Left renal cortex interstitium (tissue), 4 donors: ENCODE results near the gene SDK2. TPM values are rescaled to one million over a fixed set of nuclear protein-coding genes. Genes with fewer than 3 reads are reported as not detected.
A peak's percentile ranks its signal among the peaks of the same experiment; 100 is the strongest.

ENCODE experiments used
- DNase-seq, 4 donors: peaks; one replicate each; pipeline ENCODE4 v3.0.0-alpha.2; 2013; ENCODE audit warnings: low read depth in 4 of 4, low spot score in 2 of 4, missing footprints in 1 of 4
- polyA plus RNA-seq, 4 donors: library from polyadenylated mRNA; unstranded; fragments of 120-200 nt; gene quantifications; one replicate each; pipeline ENCODE4 v1.2.1, GENCODE V29; 2013; ENCODE audit not compliant: insufficient read length in 4 of 4

The SDK2 gene
- polyA plus RNA-seq, 4 donors = 8.8 to 12.2 (median 9.9) TPM

DNA sequence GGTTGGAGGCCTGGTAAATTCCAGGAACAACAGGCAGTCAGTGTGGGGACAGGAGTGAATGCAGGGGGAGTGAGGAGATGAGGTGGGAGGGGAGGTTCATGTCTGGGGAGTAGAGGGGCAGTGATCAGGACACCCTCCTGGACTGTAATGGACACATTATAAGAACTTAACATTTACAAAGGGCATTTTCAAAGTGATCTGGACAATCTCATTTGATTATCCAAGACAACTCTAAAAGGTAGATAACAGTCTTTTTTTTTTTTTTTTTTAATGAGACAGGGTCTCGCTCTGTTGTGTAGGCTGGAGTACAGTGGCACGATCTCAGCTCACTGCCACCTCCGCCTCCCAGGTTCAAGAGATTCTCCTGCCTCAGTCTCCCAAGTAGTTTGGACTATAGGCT is 5.7 kb downstream of the SDK2 start:
- DNase-seq = no peak

DNA sequence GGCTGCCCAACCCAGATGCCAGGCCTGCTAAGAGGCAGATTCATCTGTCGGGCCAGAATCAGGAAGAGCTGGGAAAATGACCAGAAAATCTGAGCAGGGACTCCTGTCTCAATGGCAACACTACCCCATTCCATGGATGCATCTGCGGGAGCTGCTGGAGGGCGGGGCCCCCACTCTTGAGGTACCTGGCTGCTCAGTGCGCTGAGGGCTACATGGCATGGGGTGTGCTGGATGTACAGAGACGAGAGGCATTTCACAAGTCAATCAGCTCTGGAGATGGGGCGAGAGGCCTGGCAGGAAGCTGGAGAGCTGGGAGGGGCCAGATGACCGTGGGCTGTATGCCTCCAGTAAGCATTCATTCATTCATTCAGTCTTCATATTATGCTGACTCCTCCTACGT is 6.4 kb downstream of the SDK2 start:
- no peak for DNase-seq

GRCh38 chr17:73635101-73635817 is 9.0 kb downstream of the SDK2 start:
- no peak for DNase-seq

- no peak for DNase-seq
These were observed 9.6 kb downstream of the SDK2 start for GRCh38 chr17:73634629-73635028.

DNA sequence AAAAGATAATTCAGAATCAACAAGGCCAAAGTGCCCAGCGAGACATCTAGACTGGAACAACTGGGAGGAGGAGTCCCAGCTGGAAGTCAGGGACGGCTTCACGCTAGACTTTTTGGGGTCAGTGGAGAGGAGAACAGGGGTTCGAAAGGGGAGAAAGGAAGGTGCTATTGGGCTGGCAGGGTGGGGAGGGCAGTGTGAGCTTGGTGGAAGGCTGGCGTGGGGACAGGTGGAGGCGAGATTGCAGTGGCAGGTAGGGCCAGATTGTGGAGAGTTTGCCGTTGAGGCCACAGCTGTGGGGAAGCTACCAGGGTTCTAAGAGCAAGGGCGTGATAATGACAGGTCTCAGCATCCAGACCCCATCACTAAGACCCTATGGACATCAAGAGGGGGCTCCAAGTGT is 10.5 kb downstream of the SDK2 start:
- DNase-seq = no peak

DNA sequence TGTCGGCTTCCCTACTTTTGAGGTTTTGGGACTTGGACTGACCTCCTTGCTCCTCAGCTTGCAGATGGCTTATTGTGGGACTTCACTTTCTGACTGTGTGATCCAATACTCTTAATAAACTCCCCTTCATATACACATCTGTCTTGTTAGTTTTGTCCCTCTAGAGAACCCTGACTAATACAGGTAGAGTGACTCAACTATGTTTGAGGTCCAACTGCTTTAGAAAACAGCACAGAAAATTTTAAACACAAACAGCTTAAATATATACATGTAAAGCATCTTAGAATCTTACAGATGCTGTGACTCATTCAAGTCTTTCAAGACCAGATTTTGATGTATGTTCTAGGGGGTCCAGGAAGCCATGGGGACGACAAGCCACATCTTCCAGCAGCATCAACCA is 11.7 kb downstream of the SDK2 start:
- DNase-seq = no peak

DNA sequence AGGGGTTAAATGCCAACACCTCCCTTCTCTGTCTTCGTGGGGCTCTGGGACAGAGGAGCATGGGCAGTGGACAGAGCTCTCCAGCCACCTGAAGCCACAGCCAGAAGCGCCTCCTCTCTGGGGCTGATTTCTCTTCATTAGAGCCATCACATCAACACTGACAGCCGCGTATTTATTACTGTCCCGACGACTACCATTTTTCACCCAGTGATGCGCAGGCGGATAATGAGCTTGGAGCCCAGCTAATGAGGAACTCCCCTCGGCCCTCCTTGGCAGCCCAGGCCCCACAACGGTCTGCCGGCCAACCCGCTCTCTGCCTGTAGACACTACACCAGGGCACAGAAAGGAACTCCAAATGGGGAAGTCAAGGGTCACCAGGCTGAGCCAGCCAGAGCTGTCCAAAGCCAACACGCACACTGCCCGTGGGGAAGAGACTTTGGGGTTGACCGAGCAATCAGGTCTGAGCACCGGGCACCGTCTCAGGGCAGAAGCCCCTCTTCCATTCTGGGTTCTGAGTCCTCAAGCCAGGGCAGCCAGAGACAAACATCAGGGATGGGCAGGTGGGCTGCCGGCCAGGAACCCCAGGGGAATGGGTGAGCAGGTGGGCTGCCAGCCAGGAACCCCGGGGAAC is 13.2 kb downstream of the SDK2 start:
- no peak for DNase-seq

DNA sequence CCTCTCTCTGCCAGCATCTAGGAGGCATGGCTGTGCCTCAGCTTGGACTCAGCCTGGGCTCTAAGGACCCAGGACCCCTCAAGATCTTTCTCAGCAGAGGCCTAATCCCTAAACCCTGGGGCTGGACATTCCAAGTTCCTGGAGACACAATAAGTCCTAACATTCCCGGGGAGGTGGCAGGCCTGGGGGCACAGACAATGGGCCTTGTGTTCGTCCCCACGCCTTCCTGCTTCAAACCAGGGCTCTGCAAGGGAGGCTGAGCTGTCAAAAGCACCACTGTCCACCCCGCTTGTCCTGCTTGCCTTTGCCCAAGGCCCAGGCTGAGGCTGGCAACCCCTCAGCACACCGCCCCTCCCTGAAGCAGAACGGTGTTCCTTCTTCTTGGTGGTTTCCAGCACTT is 13.7 kb downstream of the SDK2 start:
- no peak for DNase-seq

DNA sequence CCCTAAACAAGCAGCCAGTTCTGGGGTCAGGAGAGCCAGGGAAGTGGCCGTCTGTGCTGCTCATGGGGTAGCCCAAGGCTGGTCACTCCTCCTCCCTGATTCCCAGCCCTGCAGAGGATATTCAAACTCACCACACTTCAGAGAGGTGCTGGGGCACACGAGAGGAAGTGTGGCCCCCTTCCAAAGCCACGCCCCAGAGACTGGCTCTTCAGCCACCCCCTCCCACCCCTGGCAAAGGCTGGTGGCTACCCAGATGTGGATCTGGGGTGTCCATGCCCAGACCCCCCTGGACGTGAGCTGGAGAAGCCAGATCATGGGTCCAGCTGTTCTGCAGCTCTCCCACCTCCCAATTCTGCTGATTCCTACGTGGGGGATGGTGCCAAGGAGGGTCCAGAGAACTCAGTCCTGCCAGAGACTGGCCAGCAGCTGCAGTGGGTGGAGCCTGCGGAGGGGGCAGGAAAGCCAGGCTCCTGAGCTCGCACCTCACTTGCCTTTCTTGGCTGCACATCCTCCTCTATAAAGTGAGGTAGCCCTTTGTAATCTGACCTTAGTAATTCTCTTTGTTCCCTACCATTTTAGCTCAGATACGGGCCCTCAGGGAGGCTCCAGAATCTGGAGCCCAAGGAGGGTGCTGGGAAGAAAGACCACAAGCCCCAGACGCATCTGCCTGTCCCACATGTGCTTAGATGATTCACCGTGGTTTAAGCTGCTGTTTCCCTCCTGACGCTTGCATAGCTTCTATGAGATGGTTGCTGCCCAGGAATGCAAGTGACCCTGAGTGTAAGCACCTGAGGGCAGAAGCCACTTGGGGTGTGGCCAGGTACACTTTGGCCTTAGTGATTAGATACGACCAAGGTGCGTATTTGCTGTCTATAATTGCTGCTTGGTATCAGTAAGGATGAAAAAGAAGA is 15.3 kb downstream of the SDK2 start:
- DNase-seq = no peak

- peak in 1 of 4 donors; percentile 50 for DNase-seq
These were observed 18.1 kb downstream of the SDK2 start for GRCh38 chr17:73625991-73626673.

DNA sequence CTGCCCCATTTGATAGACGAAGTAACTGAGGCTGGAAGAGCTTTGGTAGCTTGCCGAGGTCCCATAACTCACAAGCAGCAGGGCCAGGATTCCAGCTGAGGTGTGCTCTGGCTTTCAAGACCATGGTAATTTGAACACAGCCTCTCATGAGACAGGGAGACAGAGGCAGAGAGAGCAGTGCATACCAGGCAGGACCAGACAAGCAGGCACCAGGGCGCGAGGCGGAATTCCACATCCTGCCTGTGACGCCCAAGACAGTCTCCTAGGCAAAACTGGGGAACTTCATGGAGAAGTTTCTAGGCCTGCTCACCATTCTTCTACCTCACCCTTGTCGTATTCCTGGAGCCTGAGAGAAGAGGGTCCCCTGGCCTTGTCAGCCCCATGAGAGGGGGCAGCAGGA is 19.2 kb downstream of the SDK2 start:
- DNase-seq = no peak

DNA sequence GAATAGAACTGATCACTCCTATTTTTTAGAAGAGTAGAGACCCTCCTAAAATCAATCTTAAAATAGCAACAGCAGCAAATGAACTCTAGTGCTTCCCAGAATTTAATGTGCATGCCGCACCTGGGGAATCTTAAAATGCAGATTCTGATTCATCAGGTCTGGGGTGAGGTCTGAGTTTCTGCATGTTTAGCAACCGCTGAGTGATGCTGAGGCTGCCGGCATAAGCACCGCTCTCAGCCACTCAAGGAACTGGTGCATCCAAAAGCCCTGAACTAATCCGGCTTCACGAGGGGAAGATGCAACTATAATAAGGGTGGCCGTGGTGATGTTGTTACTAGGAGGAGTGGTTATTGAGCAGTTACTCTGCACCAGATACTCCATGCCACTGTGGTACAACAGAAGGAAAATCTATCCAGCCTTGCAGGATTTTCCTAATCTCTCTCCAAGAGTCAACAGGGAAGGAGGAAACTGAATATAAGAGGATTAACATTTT is 19.7 kb downstream of the SDK2 start:
- DNase-seq = no peak

DNA sequence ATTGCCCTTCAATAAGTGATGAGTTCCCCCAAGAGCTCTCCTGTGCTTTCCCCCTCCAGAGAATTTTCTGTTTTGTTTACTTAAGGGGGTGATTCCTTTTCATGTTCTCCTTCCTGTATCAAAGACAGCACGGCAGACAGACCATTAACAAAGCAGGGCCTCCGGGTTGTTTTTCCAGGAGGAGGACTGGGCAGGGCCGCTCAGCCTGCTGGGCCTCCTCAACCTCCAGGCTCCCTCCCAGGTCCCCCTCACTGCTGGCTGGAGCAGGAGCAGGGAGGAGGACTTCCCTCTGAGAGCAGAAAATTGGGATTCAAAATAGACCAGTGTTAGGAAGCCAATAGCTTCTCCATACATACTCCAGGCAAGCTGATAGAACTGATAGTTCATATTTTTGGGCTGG is 20.4 kb downstream of the SDK2 start:
- DNase-seq = no peak

GRCh38 chr17:73623247-73623646 is 21.0 kb downstream of the SDK2 start:
- DNase-seq = no peak

GRCh38 chr17:73622381-73622780 is 21.9 kb downstream of the SDK2 start:
- no peak for DNase-seq

- DNase-seq = no peak
These were observed 22.6 kb downstream of the SDK2 start for GRCh38 chr17:73621685-73622084.

- no peak for DNase-seq
These were observed 23.8 kb downstream of the SDK2 start for GRCh38 chr17:73620414-73620813.

DNA sequence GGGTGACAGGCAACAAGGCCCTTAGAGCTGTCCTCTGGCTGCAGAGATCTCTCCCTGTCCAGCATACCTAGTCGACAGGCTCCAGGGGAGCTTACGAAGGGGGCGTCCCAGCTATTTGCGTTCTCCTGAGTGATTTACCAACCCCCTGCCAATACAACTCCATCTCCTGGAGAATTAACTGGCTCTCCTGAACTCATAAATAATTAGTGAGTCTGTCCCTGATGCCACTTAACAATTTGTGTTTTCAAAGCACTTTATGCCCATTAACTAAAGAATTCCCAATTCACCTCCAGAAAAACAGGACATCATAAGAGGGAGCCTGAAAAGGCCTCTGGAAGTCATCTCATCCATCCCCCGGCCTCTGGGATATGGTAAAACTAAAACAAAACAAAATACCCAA is 26.7 kb downstream of the SDK2 start:
- no peak for DNase-seq

GRCh38 chr17:73616873-73617404 is 27.3 kb downstream of the SDK2 start:
- no peak for DNase-seq

- no peak for DNase-seq
These were observed 27.9 kb downstream of the SDK2 start for GRCh38 chr17:73616120-73616872.
